Measurements from ENCODE around the gene DLGAP4.
A peak's percentile ranks its signal among the peaks of the same experiment; 100 is the strongest.

The DLGAP4 gene

GRCh38 chr20:36340593-36340990 is 34.5 kb downstream of the DLGAP4 start:
- no peaks in the 10 kb centered on the region for H3K9me3 ChIP-seq (ENCODE audit: control insufficient read depth, low read length)
- 83% methylated on average over 9 of the region's 9 CpGs for WGBS
- no peak overlapping the region for H4K8ac ChIP-seq (ENCODE audit: low read length)
- no peak overlapping the region for H2BK12ac ChIP-seq (ENCODE audit: low read length in 2 of 2)
- no peak overlapping the region for H3K4me3 ChIP-seq (ENCODE audit: insufficient read depth in 1 of 2, low read depth in 1 of 2, low read length in 2 of 2)
- H3K36me3 ChIP-seq (ENCODE audit: control insufficient read depth in 1 of 2, insufficient read depth in 2 of 2, low read depth in 1 of 2, low read length in 2 of 2) = no peaks in the 10 kb centered on the region
- H3K79me1 ChIP-seq (replicated peaks; ENCODE audit: low read length, poor library complexity, severe bottlenecking) = no peaks in the 10 kb centered on the region
- H4K91ac ChIP-seq (ENCODE audit: low read length) = no peak overlapping the region
- no peaks in the 10 kb centered on the region for H3K4me1 ChIP-seq (ENCODE audit: control insufficient read depth, insufficient read depth, low read depth, low read length)
- H3K18ac ChIP-seq (ENCODE audit: low read depth in 1 of 2, low read length in 2 of 2) = no peak overlapping the region
- DNase-seq = no peak
- H2AK5ac ChIP-seq (ENCODE audit: low read length, severe bottlenecking) = no peak overlapping the region
- no peak overlapping the region for H3K23ac ChIP-seq (ENCODE audit: low read length in 2 of 2)
- no peak overlapping the region for H2BK5ac ChIP-seq (ENCODE audit: low read depth, low read length, poor library complexity, severe bottlenecking)
- H3K27ac ChIP-seq (ENCODE audit: low read length, poor library complexity, severe bottlenecking) = no peak overlapping the region
- no peak overlapping the region for H3K9ac ChIP-seq (ENCODE audit: low read length)
- H3K14ac ChIP-seq (ENCODE audit: low read length in 2 of 2) = no peak overlapping the region
- H3K4ac ChIP-seq (ENCODE audit: low read depth in 1 of 2, low read length in 2 of 2) = no peak overlapping the region
- no peak overlapping the region for H2BK120ac ChIP-seq (ENCODE audit: low read depth, low read length)
- H2BK15ac ChIP-seq (ENCODE audit: low read depth, poor library complexity, severe bottlenecking) = no peak overlapping the region
- H3K27me3 ChIP-seq (ENCODE audit: control insufficient read depth in 1 of 2, insufficient read depth in 1 of 2, low read length in 2 of 2) = peaks cover 18 to 71% of the 10 kb centered on the region in 2 experiments
- no peak overlapping the region for H3K4me2 ChIP-seq (ENCODE audit: low read length, poor library complexity, severe bottlenecking)
- H2AFZ ChIP-seq (ENCODE audit: low read depth, low read length) = no peak overlapping the region

- Histone ChIP-seq H3K27ac (ENCODE audit: low read length, poor library complexity, severe bottlenecking) (no peak overlapping the region), H3K4me1 (ENCODE audit: control insufficient read depth, insufficient read depth, low read depth, low read length) (peaks cover 2% of the 10 kb centered on the region), H3K23ac (ENCODE audit: low read length in 2 of 2) (no peak overlapping the region), H3K4me3 (ENCODE audit: insufficient read depth in 1 of 2, low read depth in 1 of 2, low read length in 2 of 2) (no peak overlapping the region), H3K14ac (ENCODE audit: low read length in 2 of 2) (no peak overlapping the region), H3K9ac (ENCODE audit: low read length) (no peak overlapping the region), H2AK5ac (ENCODE audit: low read length, severe bottlenecking) (no peak overlapping the region), H3K4me2 (ENCODE audit: low read length, poor library complexity, severe bottlenecking) (no peak overlapping the region), H2AFZ (ENCODE audit: low read depth, low read length) (no peak overlapping the region), H3K79me1 (replicated peaks; ENCODE audit: low read length, poor library complexity, severe bottlenecking) (no peaks in the 10 kb centered on the region), H2BK12ac (ENCODE audit: low read length in 2 of 2) (no peak overlapping the region), H3K4ac (ENCODE audit: low read depth in 1 of 2, low read length in 2 of 2) (no peak overlapping the region), H4K91ac (ENCODE audit: low read length) (no peak overlapping the region), H3K27me3 (ENCODE audit: control insufficient read depth in 1 of 2, insufficient read depth in 1 of 2, low read length in 2 of 2) (peaks cover 9 to 67% of the 10 kb centered on the region in 2 experiments), H4K8ac (ENCODE audit: low read length) (no peak overlapping the region), H3K9me3 (ENCODE audit: control insufficient read depth, low read length) (no peaks in the 10 kb centered on the region), H2BK5ac (ENCODE audit: low read depth, low read length, poor library complexity, severe bottlenecking) (no peak overlapping the region), H2BK120ac (ENCODE audit: low read depth, low read length) (no peak overlapping the region), H3K36me3 (ENCODE audit: control insufficient read depth in 1 of 2, insufficient read depth in 2 of 2, low read depth in 1 of 2, low read length in 2 of 2) (no peaks in the 10 kb centered on the region), H3K18ac (ENCODE audit: low read depth in 1 of 2, low read length in 2 of 2) (no peak overlapping the region), H2BK15ac (ENCODE audit: low read depth, poor library complexity, severe bottlenecking) (no peak overlapping the region)
- 86% methylated on average over 22 of the region's 22 CpGs for WGBS
- DNase-seq = no peak
These were observed 35.3 kb downstream of the DLGAP4 start for GRCh38 chr20:36341331-36342020.

- no peak overlapping the region for H2BK120ac ChIP-seq (ENCODE audit: low read depth, low read length)
- H3K4me1 ChIP-seq (ENCODE audit: control insufficient read depth, insufficient read depth, low read depth, low read length) = peaks cover 2% of the 10 kb centered on the region
- no peak overlapping the region for H2AFZ ChIP-seq (ENCODE audit: low read depth, low read length)
- H3K9ac ChIP-seq (ENCODE audit: low read length) = no peak overlapping the region
- peaks cover 6 to 66% of the 10 kb centered on the region in 2 experiments for H3K27me3 ChIP-seq (ENCODE audit: control insufficient read depth in 1 of 2, insufficient read depth in 1 of 2, low read length in 2 of 2)
- no peak overlapping the region for H3K27ac ChIP-seq (ENCODE audit: low read length, poor library complexity, severe bottlenecking)
- no peaks in the 10 kb centered on the region for H3K9me3 ChIP-seq (ENCODE audit: control insufficient read depth, low read length)
- no peak overlapping the region for H3K23ac ChIP-seq (ENCODE audit: low read length in 2 of 2)
- H3K79me1 ChIP-seq (replicated peaks; ENCODE audit: low read length, poor library complexity, severe bottlenecking) = no peaks in the 10 kb centered on the region
- H2BK12ac ChIP-seq (ENCODE audit: low read length in 2 of 2) = no peak overlapping the region
- H3K4me3 ChIP-seq (ENCODE audit: insufficient read depth in 1 of 2, low read depth in 1 of 2, low read length in 2 of 2) = no peak overlapping the region
- H4K8ac ChIP-seq (ENCODE audit: low read length) = no peak overlapping the region
- DNase-seq = no peak
- H4K91ac ChIP-seq (ENCODE audit: low read length) = no peak overlapping the region
- H3K4me2 ChIP-seq (ENCODE audit: low read length, poor library complexity, severe bottlenecking) = no peak overlapping the region
- H2AK5ac ChIP-seq (ENCODE audit: low read length, severe bottlenecking) = no peak overlapping the region
- no peak overlapping the region for H2BK5ac ChIP-seq (ENCODE audit: low read depth, low read length, poor library complexity, severe bottlenecking)
- H2BK15ac ChIP-seq (ENCODE audit: low read depth, poor library complexity, severe bottlenecking) = no peak overlapping the region
- no peak overlapping the region for H3K4ac ChIP-seq (ENCODE audit: low read depth in 1 of 2, low read length in 2 of 2)
- H3K36me3 ChIP-seq (ENCODE audit: control insufficient read depth in 1 of 2, insufficient read depth in 2 of 2, low read depth in 1 of 2, low read length in 2 of 2) = no peaks in the 10 kb centered on the region
- no peak overlapping the region for H3K18ac ChIP-seq (ENCODE audit: low read depth in 1 of 2, low read length in 2 of 2)
- 79% methylated on average over 8 of the region's 8 CpGs for WGBS
- H3K14ac ChIP-seq (ENCODE audit: low read length in 2 of 2) = no peak overlapping the region
These were observed 36.4 kb downstream of the DLGAP4 start for GRCh38 chr20:36342331-36343120.

- H2AFZ ChIP-seq (ENCODE audit: low read depth, low read length) = no peak overlapping the region
- H3K79me1 ChIP-seq (replicated peaks; ENCODE audit: low read length, poor library complexity, severe bottlenecking) = no peaks in the 10 kb centered on the region
- H3K4ac ChIP-seq (ENCODE audit: low read depth in 1 of 2, low read length in 2 of 2) = no peak overlapping the region
- no peak overlapping the region for H3K4me2 ChIP-seq (ENCODE audit: low read length, poor library complexity, severe bottlenecking)
- no peaks in the 10 kb centered on the region for H3K9me3 ChIP-seq (ENCODE audit: control insufficient read depth, low read length)
- no peak overlapping the region for H3K14ac ChIP-seq (ENCODE audit: low read length in 2 of 2)
- H3K9ac ChIP-seq (ENCODE audit: low read length) = no peak overlapping the region
- H2BK5ac ChIP-seq (ENCODE audit: low read depth, low read length, poor library complexity, severe bottlenecking) = no peak overlapping the region
- no peak for DNase-seq
- H3K23ac ChIP-seq (ENCODE audit: low read length in 2 of 2) = no peak overlapping the region
- H3K18ac ChIP-seq (ENCODE audit: low read depth in 1 of 2, low read length in 2 of 2) = no peak overlapping the region
- H4K8ac ChIP-seq (ENCODE audit: low read length) = no peak overlapping the region
- H3K4me3 ChIP-seq (ENCODE audit: insufficient read depth in 1 of 2, low read depth in 1 of 2, low read length in 2 of 2) = no peak overlapping the region
- no peak overlapping the region for H2BK120ac ChIP-seq (ENCODE audit: low read depth, low read length)
- peak overlapping the region; percentile 1 for H2BK15ac ChIP-seq (ENCODE audit: low read depth, poor library complexity, severe bottlenecking)
- H4K91ac ChIP-seq (ENCODE audit: low read length) = no peak overlapping the region
- H3K36me3 ChIP-seq (ENCODE audit: control insufficient read depth in 1 of 2, insufficient read depth in 2 of 2, low read depth in 1 of 2, low read length in 2 of 2) = no peaks in the 10 kb centered on the region
- peaks cover 2% of the 10 kb centered on the region for H3K4me1 ChIP-seq (ENCODE audit: control insufficient read depth, insufficient read depth, low read depth, low read length)
- peaks cover 6 to 58% of the 10 kb centered on the region in 2 experiments for H3K27me3 ChIP-seq (ENCODE audit: control insufficient read depth in 1 of 2, insufficient read depth in 1 of 2, low read length in 2 of 2)
- H3K27ac ChIP-seq (ENCODE audit: low read length, poor library complexity, severe bottlenecking) = no peak overlapping the region
- no peak overlapping the region for H2BK12ac ChIP-seq (ENCODE audit: low read length in 2 of 2)
- no peak overlapping the region for H2AK5ac ChIP-seq (ENCODE audit: low read length, severe bottlenecking)
- 82% methylated on average over 5 of the region's 5 CpGs for WGBS
These were observed 37.5 kb downstream of the DLGAP4 start for GRCh38 chr20:36343641-36344040.
